Dermis lymphatic vessel endothelial cell (primary cell): Measurements from ENCODE around the gene HSFX4. TPM values are rescaled to one million over a fixed set of nuclear protein-coding genes. Genes with fewer than 3 reads are reported as not detected.

Experiments used
- total RNA-seq: library from RNA; depleted of rRNA; stranded (reverse); fragments of >200 nt; gene quantifications from 2 replicates; pipeline ENCODE4 v1.2.1, GENCODE V29; 2014

HSFX4 gene
- total RNA-seq: not detected in 2 replicates

GRCh38 chrX:149929400-149929799, at the start of gene HSFX4:
Gene HSFX4, plus strand, starts transcription at chrX:149929573. Its CDS starts 72 bp downstream, at chrX:149929645.

GRCh38 chrX:149881081-149881711, 48.2 kb upstream of the HSFX4 start, which contains the start of gene MAGEA8:
Gene MAGEA8, plus strand, starts transcription at chrX:149881183. Its CDS starts 3,090 bp downstream, at chrX:149884273.

GRCh38 chrX:149938427-149938880, 9.1 kb downstream of the HSFX4 start, which contains the start of gene EOLA2:
Gene EOLA2, minus strand, starts transcription at chrX:149938491. Its CDS starts 4,617 bp downstream, at chrX:149933874.

Other genes starting within 250 kb of the HSFX4 start
- gene MAGEA11, start 217.5 kb upstream of the HSFX4 start, total RNA-seq: not detected in 2 replicates
- 0.43 and 0.69 TPM in 2 replicates for gene HSFX1, start 155.5 kb upstream of the HSFX4 start, total RNA-seq
- not detected in 2 replicates for gene MAGEA9, start 147.6 kb upstream of the HSFX4 start, total RNA-seq
- gene MAGEA8, start 48.4 kb upstream of the HSFX4 start, total RNA-seq: not detected in 2 replicates
- gene EOLA2, start 8.9 kb downstream of the HSFX4 start, total RNA-seq: 12.7 and 14.5 TPM in 2 replicates